Activated gamma-delta T cell treated with Interleukin-2 at 50 U/mL for 16 hours (primary cell): ENCODE results near the gene COLGALT1.

Experiments
- DNase-seq: peaks from one replicate; pipeline ENCODE4 v3.0.0-alpha.2; 2020

The COLGALT1 gene

GRCh38 chr19:17602217-17602616, 46.8 kb downstream of the COLGALT1 start:
- no peak for DNase-seq

GRCh38 chr19:17602872-17603510, 47.5 kb downstream of the COLGALT1 start:
- DNase-seq: no peak

GRCh38 chr19:17604372-17605025, 49.0 kb downstream of the COLGALT1 start:
- DNase-seq: no peak

- DNase-seq: no peak
Measured at GRCh38 chr19:17605117-17605516, 49.7 kb downstream of the COLGALT1 start.

- peak; percentile 66 for DNase-seq
Measured at GRCh38 chr19:17605761-17606589, 50.5 kb downstream of the COLGALT1 start.

GRCh38 chr19:17606590-17607185, 51.2 kb downstream of the COLGALT1 start:
- no peak for DNase-seq

GRCh38 chr19:17607936-17608335, 52.5 kb downstream of the COLGALT1 start:
- DNase-seq: no peak

GRCh38 chr19:17610384-17610783, 54.9 kb downstream of the COLGALT1 start:
- DNase-seq: no peak

- no peak for DNase-seq
Measured at GRCh38 chr19:17611462-17612244, 56.2 kb downstream of the COLGALT1 start.

GRCh38 chr19:17614476-17614875, 59.0 kb downstream of the COLGALT1 start:
- no peak for DNase-seq

- no peak for DNase-seq
Measured at GRCh38 chr19:17615889-17616685, 60.6 kb downstream of the COLGALT1 start.

GRCh38 chr19:17616686-17616960, 61.2 kb downstream of the COLGALT1 start:
- DNase-seq: no peak

- no peak for DNase-seq
Measured at GRCh38 chr19:17616961-17617806, 61.7 kb downstream of the COLGALT1 start.

- DNase-seq: no peak
Measured at GRCh38 chr19:17617807-17618192, 62.4 kb downstream of the COLGALT1 start.

GRCh38 chr19:17618281-17618903, 62.9 kb downstream of the COLGALT1 start:
- DNase-seq: no peak

- DNase-seq: no peak
Measured at GRCh38 chr19:17618936-17619335, 63.5 kb downstream of the COLGALT1 start.

- DNase-seq: no peak
Measured at GRCh38 chr19:17620696-17621095, 65.2 kb downstream of the COLGALT1 start.

- DNase-seq: no peak
Measured at GRCh38 chr19:17623224-17623935, 67.9 kb downstream of the COLGALT1 start.

- DNase-seq: no peak
Measured at GRCh38 chr19:17624314-17624991, 69.0 kb downstream of the COLGALT1 start.
